NCI-H446 (cell line): Measurements from ENCODE around the gene PHETA2.

Source experiments
- DNase-seq, 2 experiments: peaks; one replicate each; lab custom pipeline; 2025; lab: John Stamatoyannopoulos, UW

Gene PHETA2, protein sequence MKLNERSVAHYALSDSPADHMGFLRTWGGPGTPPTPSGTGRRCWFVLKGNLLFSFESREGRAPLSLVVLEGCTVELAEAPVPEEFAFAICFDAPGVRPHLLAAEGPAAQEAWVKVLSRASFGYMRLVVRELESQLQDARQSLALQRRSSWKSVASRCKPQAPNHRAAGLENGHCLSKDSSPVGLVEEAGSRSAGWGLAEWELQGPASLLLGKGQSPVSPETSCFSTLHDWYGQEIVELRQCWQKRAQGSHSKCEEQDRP

DNA sequence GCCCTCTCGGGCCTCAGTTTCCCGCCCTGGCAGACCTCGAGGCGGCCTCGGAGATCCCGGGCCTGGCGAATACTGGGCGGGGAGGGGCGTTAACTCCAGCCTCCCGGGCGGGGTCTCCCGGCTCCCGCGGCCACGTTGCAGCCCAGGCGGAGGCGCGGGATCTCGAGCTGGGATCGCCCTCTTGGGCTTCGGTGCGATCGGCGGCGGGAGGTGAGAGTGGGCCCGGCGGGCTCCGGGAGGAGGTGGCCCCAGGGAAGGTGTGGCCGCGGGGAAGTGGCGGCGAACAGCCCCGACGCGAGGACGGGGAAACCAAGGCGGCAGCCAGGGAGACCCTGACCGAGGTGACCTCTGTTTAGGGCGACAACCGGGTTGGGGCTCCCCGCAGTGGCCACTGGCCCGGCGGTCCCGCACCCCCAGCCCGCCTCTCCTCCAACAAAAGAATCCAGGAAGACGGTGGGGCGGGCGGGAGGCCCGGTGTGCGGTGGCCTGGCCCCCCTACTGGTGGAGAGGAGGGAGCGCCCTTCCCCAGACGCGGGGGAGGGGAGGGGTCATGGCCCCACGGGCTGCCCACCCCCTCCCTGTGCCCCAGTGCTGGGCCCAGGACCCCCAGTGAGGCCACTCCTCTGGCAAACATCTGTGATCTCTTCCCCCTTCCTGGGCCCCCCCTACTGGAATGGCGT lies at the start of gene PHETA2:
PHETA2 (plus strand) TSS at position 117 of the 680 bp plus-strand sequence. CDS start 3,046 bp downstream, outside the sequence.
- no peak for DNase-seq

GRCh38 chr22:42025421-42025820 lies 48.6 kb upstream of the PHETA2 start:
- no peak for DNase-seq

DNA sequence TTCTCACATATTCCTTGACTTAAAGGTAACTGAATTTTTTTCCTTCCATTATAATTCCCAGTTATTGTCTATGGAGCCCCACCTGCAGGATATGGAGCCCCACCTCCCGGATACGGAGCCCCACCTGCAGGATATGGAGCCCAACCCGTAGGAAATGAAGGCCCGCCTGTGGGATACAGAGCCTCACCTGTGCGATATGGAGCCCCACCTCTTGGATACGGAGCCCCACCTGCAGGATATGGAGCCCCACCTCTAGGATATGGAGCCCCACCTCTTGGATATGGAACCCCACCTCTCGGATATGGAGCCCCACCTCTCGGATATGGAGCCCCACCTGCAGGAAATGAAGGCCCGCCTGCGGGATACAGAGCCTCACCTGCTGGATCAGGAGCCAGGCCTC lies 47.3 kb upstream of the PHETA2 start:
- no peak for DNase-seq

- DNase-seq, result no peak
Observed at GRCh38 chr22:42033263-42034181, 40.5 kb upstream of the PHETA2 start.

GRCh38 chr22:42035256-42035655 lies 38.8 kb upstream of the PHETA2 start:
- DNase-seq, result no peak

GRCh38 chr22:42039271-42039670 lies 34.8 kb upstream of the PHETA2 start:
- DNase-seq, result no peak

DNA sequence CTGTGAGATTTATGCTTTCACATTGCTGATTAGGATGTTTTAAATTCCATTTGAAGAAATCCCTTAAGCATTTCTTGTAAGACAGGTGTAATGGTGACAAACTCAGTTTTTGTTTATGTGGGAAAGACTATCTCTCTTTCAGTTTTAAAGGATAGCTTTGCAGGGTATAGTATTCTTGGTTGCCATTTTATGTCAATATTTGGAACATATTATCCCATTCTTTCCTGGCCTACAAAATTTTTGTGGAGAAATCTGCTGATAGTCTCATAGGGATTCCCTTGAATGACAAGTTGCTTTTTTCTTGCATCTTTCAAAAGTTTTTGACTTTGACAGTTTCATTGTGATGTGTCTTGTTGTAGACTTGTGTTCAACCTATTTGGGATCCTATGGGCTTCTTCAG lies 32.3 kb upstream of the PHETA2 start:
- DNase-seq, result no peak

- no peak for DNase-seq
Observed at GRCh38 chr22:42050641-42051180, 23.3 kb upstream of the PHETA2 start.

- no peak for DNase-seq
Observed at GRCh38 chr22:42052765-42053164, 21.3 kb upstream of the PHETA2 start.

GRCh38 chr22:42056757-42057511 lies 17.1 kb upstream of the PHETA2 start:
- no peak for DNase-seq

GRCh38 chr22:42060489-42060888 lies 13.6 kb upstream of the PHETA2 start:
- no peak for DNase-seq

DNA sequence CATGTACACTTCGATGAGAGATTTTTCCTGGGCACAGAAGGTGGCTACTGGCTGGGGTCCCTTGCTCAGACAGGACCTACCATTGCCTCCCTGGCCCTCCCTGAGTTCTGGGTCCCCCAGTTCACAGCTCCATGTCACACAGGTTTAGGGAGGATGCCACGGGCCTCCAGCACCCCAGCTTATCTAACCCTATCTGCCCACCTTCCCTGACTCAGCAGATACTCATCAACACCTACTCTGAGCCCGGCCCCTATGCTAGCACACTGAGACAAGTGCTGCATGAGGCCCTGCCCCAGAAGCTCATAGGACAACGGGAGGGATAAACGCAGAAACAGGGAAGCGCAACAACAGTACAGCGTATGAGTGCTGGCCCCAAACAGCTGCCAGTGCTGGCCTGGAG lies 13.0 kb upstream of the PHETA2 start:
- no peak for DNase-seq

- DNase-seq, result no peak
Observed at GRCh38 chr22:42062506-42063170, 11.4 kb upstream of the PHETA2 start.

GRCh38 chr22:42064629-42065028 lies 9.4 kb upstream of the PHETA2 start:
- DNase-seq, result no peak

GRCh38 chr22:42065438-42066125 lies 8.5 kb upstream of the PHETA2 start:
- no peak for DNase-seq

- DNase-seq, result no peak
Observed at GRCh38 chr22:42066126-42066761, 7.8 kb upstream of the PHETA2 start.

GRCh38 chr22:42066937-42067336 lies 7.1 kb upstream of the PHETA2 start:
- DNase-seq, result no peak

- DNase-seq, result no peak
Observed at GRCh38 chr22:42067671-42068251, 6.3 kb upstream of the PHETA2 start.

DNA sequence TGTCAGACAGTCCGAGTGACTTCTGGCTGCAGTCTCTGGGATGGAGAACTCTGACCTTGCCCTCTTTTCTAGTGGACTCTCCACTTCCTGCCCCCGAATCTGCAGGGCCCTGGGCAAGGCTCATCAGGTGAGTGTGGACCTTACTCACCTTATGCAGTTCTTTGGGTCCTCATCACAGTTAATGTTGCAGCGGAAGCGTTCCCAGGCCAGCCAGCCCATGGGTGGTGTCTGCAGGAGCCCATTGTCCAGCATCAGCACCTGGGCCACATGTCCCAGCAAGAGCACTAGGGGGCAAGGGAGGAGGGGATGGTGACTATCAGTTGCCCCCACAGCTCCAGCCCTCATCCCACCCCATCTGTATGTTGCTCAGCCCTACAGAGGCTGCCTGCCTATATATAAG lies 5.8 kb upstream of the PHETA2 start:
- DNase-seq, result no peak
